DND-41 (cell line): Measurements from ENCODE around the gene NOPCHAP1.

ENCODE experiments used
- ATAC-seq: fragments of 200-7000 bp; cut with Tn5 transposase; 3 replicates; pipeline ENCODE4 v1.9.1; 2021; ENCODE audit warnings: low read depth; ENCODE audit not compliant: insufficient read depth
- DNase-seq: peaks from one replicate; pipeline ENCODE4 v3.0.0-alpha.2; 2020
- H2AFZ ChIP-seq: 2 replicates; pipeline ENCODE4 v1.6.0; 2012; ENCODE audit warnings: low read depth, low read length
- H3K27ac ChIP-seq: 2 replicates; pipeline ENCODE4 v1.5.1; 2012; ENCODE audit warnings: low read length, inconsistent platforms
- H3K27me3 ChIP-seq: fragments of 200-600 bp; sonication (generic); 2 replicates; pipeline ENCODE4 v1.6.0; 2012; ENCODE audit warnings: low read length, mild to moderate bottlenecking, inconsistent platforms; ENCODE audit not compliant: insufficient read depth, poor library complexity
- H3K36me3 ChIP-seq: 2 replicates; pipeline ENCODE4 v1.5.1; 2012; ENCODE audit warnings: low read length, inconsistent platforms; ENCODE audit not compliant: insufficient read depth
- H3K4me1 ChIP-seq: 2 replicates; pipeline ENCODE4 v1.5.1; 2012; ENCODE audit warnings: mild to moderate bottlenecking, low read length; ENCODE audit not compliant: insufficient read depth
- H3K4me2 ChIP-seq: 2 replicates; pipeline ENCODE4 v1.6.0; 2012; ENCODE audit warnings: mild to moderate bottlenecking, moderate library complexity, low read length, inconsistent platforms; ENCODE audit not compliant: insufficient read depth
- H3K4me3 ChIP-seq, 2 experiments: fragments of 200-600 bp in 1 of 2; shearing (Covaris generic) in 1 of 2; 2 replicates each; pipeline ENCODE4 v1.5.1; 2012 to 2016; ENCODE audit warnings: inconsistent platforms in 2 of 2, low read length in 2 of 2, mild to moderate bottlenecking in 2 of 2, low read depth in 1 of 2, moderate library complexity in 1 of 2
- H3K79me2 ChIP-seq: 2 replicates; pipeline ENCODE4 v1.6.0; 2012; ENCODE audit warnings: low read length, inconsistent platforms; ENCODE audit not compliant: insufficient read depth
- H3K9ac ChIP-seq: 2 replicates; pipeline ENCODE4 v1.6.0; 2012; ENCODE audit warnings: low read depth, mild to moderate bottlenecking, inconsistent platforms, low read length, moderate library complexity
- H3K9me3 ChIP-seq: 2 replicates; pipeline ENCODE4 v1.5.1; 2012; ENCODE audit warnings: low read length, moderate library complexity, mild to moderate bottlenecking, inconsistent platforms; ENCODE audit not compliant: insufficient read depth, severe bottlenecking
- H4K20me1 ChIP-seq: 2 replicates; pipeline ENCODE4 v1.6.0; 2012; ENCODE audit warnings: low read length; ENCODE audit not compliant: insufficient read depth
- EZH2 ChIP-seq: IDR thresholded peaks from 3 replicates; pipeline ENCODE4 v1.6.1; 2012; ENCODE audit warnings: borderline replicate concordance, low read depth, mild to moderate bottlenecking, moderate library complexity, low read length, inconsistent platforms; ENCODE audit not compliant: severe bottlenecking
- TF ChIP-seq, protein P1 (sequence below): IDR thresholded peaks from 2 replicates; pipeline ENCODE4 v1.5.1; 2012; ENCODE audit warnings: borderline replicate concordance, low read length, moderate library complexity, mild to moderate bottlenecking; ENCODE audit not compliant: poor library complexity, severe bottlenecking; ENCODE audit errors: extremely low read depth

Gene NOPCHAP1

DNA sequence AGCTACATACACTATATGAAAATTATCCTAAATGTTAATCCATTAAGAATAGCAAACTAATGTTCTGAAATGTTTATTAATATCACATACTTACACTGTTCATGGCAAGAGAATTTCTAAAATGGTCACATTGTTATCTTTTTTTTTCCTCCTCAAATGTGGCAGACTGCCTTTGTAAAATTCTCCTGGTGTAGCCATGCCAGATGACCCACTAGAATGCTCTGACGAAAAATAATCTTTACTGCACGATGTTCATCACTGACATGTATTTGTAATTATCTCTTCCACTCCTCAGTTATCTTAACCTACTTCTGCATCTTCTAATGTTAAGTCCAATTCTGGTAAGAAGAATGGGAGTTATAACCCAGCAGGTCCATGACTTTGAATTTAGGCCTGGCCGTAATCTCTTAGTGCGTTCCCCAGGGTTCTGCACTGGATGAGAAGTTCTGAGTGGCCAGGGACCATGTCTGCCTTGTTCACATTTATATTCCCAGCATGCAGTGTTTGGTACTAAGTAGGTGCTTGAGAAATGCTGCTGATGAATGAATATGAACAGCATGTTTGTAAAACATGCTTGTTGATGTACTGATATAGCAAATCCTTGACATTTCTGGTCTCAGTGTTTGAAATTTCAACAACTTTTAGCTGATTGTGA lies 46.7 kb downstream of the NOPCHAP1 start:
- H3K79me2 ChIP-seq, result no peaks in the 10 kb centered on the region
- no peak overlapping the region for H3K9ac ChIP-seq
- H3K27ac ChIP-seq, result no peak overlapping the region
- TF ChIP-seq, protein P1, sequence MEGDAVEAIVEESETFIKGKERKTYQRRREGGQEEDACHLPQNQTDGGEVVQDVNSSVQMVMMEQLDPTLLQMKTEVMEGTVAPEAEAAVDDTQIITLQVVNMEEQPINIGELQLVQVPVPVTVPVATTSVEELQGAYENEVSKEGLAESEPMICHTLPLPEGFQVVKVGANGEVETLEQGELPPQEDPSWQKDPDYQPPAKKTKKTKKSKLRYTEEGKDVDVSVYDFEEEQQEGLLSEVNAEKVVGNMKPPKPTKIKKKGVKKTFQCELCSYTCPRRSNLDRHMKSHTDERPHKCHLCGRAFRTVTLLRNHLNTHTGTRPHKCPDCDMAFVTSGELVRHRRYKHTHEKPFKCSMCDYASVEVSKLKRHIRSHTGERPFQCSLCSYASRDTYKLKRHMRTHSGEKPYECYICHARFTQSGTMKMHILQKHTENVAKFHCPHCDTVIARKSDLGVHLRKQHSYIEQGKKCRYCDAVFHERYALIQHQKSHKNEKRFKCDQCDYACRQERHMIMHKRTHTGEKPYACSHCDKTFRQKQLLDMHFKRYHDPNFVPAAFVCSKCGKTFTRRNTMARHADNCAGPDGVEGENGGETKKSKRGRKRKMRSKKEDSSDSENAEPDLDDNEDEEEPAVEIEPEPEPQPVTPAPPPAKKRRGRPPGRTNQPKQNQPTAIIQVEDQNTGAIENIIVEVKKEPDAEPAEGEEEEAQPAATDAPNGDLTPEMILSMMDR, result no peak
- no peak for TF ChIP-seq EZH2
- no peak for ATAC-seq
- H2AFZ ChIP-seq, result no peak overlapping the region
- H3K4me1 ChIP-seq, result peaks cover 11% of the 10 kb centered on the region
- no peak overlapping the region for H3K4me3 ChIP-seq
- H3K27me3 ChIP-seq, result no peaks in the 10 kb centered on the region
- H4K20me1 ChIP-seq, result no peaks in the 10 kb centered on the region
- H3K4me2 ChIP-seq, result no peak overlapping the region
- H3K36me3 ChIP-seq, result no peaks in the 10 kb centered on the region
- no peak for DNase-seq
- no peaks in the 10 kb centered on the region for H3K9me3 ChIP-seq

DNA sequence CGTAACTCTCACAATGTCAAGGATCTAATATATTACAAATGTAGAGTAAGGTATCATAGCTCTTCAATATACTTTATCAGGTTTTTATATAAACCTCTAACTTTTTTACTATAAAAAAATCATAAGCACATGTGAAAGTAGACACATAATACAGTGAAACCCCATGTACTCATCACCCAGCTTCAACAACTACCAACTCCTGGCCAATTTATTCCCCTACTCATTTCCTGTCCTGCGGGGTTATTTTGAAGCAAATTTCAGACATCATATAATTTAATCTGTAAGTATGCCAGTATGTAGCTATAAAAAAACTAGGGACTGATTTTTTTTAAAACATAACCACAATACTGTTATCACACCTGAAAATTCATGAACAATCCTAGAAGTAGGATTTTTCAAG lies 47.7 kb downstream of the NOPCHAP1 start:
- TF ChIP-seq EZH2, result no peak
- TF ChIP-seq, protein P1, result no peak
- no peak overlapping the region for H2AFZ ChIP-seq
- H3K4me1 ChIP-seq, result peaks cover 11% of the 10 kb centered on the region
- no peak overlapping the region for H3K4me3 ChIP-seq
- H4K20me1 ChIP-seq, result no peaks in the 10 kb centered on the region
- no peak for ATAC-seq
- H3K27ac ChIP-seq, result no peak overlapping the region
- no peaks in the 10 kb centered on the region for H3K79me2 ChIP-seq
- no peak overlapping the region for H3K9ac ChIP-seq
- H3K27me3 ChIP-seq, result no peaks in the 10 kb centered on the region
- no peaks in the 10 kb centered on the region for H3K9me3 ChIP-seq
- no peak for DNase-seq
- no peaks in the 10 kb centered on the region for H3K36me3 ChIP-seq
- H3K4me2 ChIP-seq, result no peak overlapping the region
